Measurements from ENCODE around the gene FOXF2.

Gene FOXF2

GRCh38 chr6:1371933-1372332, 17.4 kb upstream of the FOXF2 start:
- Histone ChIP-seq H3K9ac (ENCODE audit: low read depth, low read length, poor library complexity, severe bottlenecking) (no peak overlapping the region), H4K20me1 (ENCODE audit: insufficient read depth, low read length, poor library complexity, severe bottlenecking) (no peaks in the 10 kb centered on the region), H3K27me3 (ENCODE audit: insufficient read depth, low read length, poor library complexity, severe bottlenecking) (no peaks in the 10 kb centered on the region), H3K9me3 (ENCODE audit: insufficient read depth, low read depth, low read length) (no peaks in the 10 kb centered on the region), H3K79me2 (ENCODE audit: insufficient read depth, low read length) (no peaks in the 10 kb centered on the region), H3K4me1 (ENCODE audit: insufficient read depth, low read length, poor library complexity, severe bottlenecking) (no peaks in the 10 kb centered on the region), H3K4me3 (ENCODE audit: low read length, poor library complexity, severe bottlenecking) (no peak overlapping the region), H3F3A (ENCODE audit: low read depth) (no peaks in the 10 kb centered on the region), H3K36me3 (ENCODE audit: insufficient read depth, low read length) (no peaks in the 10 kb centered on the region), H3K4me2 (ENCODE audit: low read depth, low read length, poor library complexity, severe bottlenecking) (no peak overlapping the region), H3K9me2 (replicated peaks; ENCODE audit: low read depth, low read length) (no peaks in the 10 kb centered on the region), H2AFZ (ENCODE audit: low read length) (no peak overlapping the region)
- no peak for TF ChIP-seq CTCF (conservative IDR thresholded peaks at IDR 0.05; ENCODE audit: low read length)
- no peak for TF ChIP-seq EZH2phosphoT487 (IDR thresholded peaks at IDR 0.05; ENCODE audit: borderline replicate concordance)

GRCh38 chr6:1372690-1373089, 16.7 kb upstream of the FOXF2 start:
- no peak for TF ChIP-seq CTCF (conservative IDR thresholded peaks at IDR 0.05; ENCODE audit: low read length)
- no peak for TF ChIP-seq EZH2phosphoT487 (IDR thresholded peaks at IDR 0.05; ENCODE audit: borderline replicate concordance)
- H3K79me2 ChIP-seq (ENCODE audit: insufficient read depth, low read length): no peaks in the 10 kb centered on the region

GRCh38 chr6:1376653-1377052, 12.7 kb upstream of the FOXF2 start:
- H4K20me1 ChIP-seq (ENCODE audit: insufficient read depth, low read length, poor library complexity, severe bottlenecking): no peaks in the 10 kb centered on the region
- H3K4me2 ChIP-seq (ENCODE audit: low read depth, low read length, poor library complexity, severe bottlenecking): no peak overlapping the region
- H3F3A ChIP-seq (ENCODE audit: low read depth): no peaks in the 10 kb centered on the region
- no peak overlapping the region for H3K4me3 ChIP-seq (ENCODE audit: low read length, poor library complexity, severe bottlenecking)
- TF ChIP-seq EZH2phosphoT487 (IDR thresholded peaks at IDR 0.05; ENCODE audit: borderline replicate concordance): no peak
- TF ChIP-seq CTCF (conservative IDR thresholded peaks at IDR 0.05; ENCODE audit: low read length): no peak
- no peaks in the 10 kb centered on the region for H3K27me3 ChIP-seq (ENCODE audit: insufficient read depth, low read length, poor library complexity, severe bottlenecking)
- H3K9ac ChIP-seq (ENCODE audit: low read depth, low read length, poor library complexity, severe bottlenecking): no peak overlapping the region
- no peak overlapping the region for H2AFZ ChIP-seq (ENCODE audit: low read length)
- H3K79me2 ChIP-seq (ENCODE audit: insufficient read depth, low read length): no peaks in the 10 kb centered on the region
- no peaks in the 10 kb centered on the region for H3K9me2 ChIP-seq (replicated peaks; ENCODE audit: low read depth, low read length)
- H3K4me1 ChIP-seq (ENCODE audit: insufficient read depth, low read length, poor library complexity, severe bottlenecking): no peaks in the 10 kb centered on the region
- H3K9me3 ChIP-seq (ENCODE audit: insufficient read depth, low read depth, low read length): peaks cover 2% of the 10 kb centered on the region; the same call in 1 of the 2 replicates
- no peaks in the 10 kb centered on the region for H3K36me3 ChIP-seq (ENCODE audit: insufficient read depth, low read length)

More at GRCh38 chr6:1372690-1373089, 16.7 kb upstream of the FOXF2 start:
- Histone ChIP-seq H3K9me3 (ENCODE audit: insufficient read depth, low read depth, low read length) (no peaks in the 10 kb centered on the region), H3F3A (ENCODE audit: low read depth) (no peaks in the 10 kb centered on the region), H3K36me3 (ENCODE audit: insufficient read depth, low read length) (no peaks in the 10 kb centered on the region), H3K4me2 (ENCODE audit: low read depth, low read length, poor library complexity, severe bottlenecking) (no peak overlapping the region), H2AFZ (ENCODE audit: low read length) (no peak overlapping the region), H3K4me3 (ENCODE audit: low read length, poor library complexity, severe bottlenecking) (no peak overlapping the region), H3K4me1 (ENCODE audit: insufficient read depth, low read length, poor library complexity, severe bottlenecking) (no peaks in the 10 kb centered on the region), H3K27me3 (ENCODE audit: insufficient read depth, low read length, poor library complexity, severe bottlenecking) (no peaks in the 10 kb centered on the region), H4K20me1 (ENCODE audit: insufficient read depth, low read length, poor library complexity, severe bottlenecking) (no peaks in the 10 kb centered on the region), H3K9ac (ENCODE audit: low read depth, low read length, poor library complexity, severe bottlenecking) (no peak overlapping the region), H3K9me2 (replicated peaks; ENCODE audit: low read depth, low read length) (no peaks in the 10 kb centered on the region)
